Epithelial cell of proximal tubule (primary cell): Measurements from ENCODE around the gene FIZ1. TPM values are rescaled to one million over a fixed set of nuclear protein-coding genes. Genes with fewer than 3 reads are reported as not detected.

Source experiments
- DNase-seq: peaks from one replicate; pipeline ENCODE4 v3.0.0-alpha.2; 2011; ENCODE audit warnings: low read depth
- H3K4me3 ChIP-seq: 2 replicates; pipeline ENCODE4 v1.5.1; 2011; ENCODE audit warnings: low read depth, mild to moderate bottlenecking, low read length
- total RNA-seq: library from RNA; depleted of rRNA; stranded (reverse); fragments of >200 nt; gene quantifications from 2 replicates; pipeline ENCODE4 v1.2.3, GENCODE V29; 2015
- TF ChIP-seq, protein P1 (sequence below): conservative IDR thresholded peaks from 2 replicates; pipeline ENCODE4 v1.5.1; 2012; ENCODE audit warnings: low read depth, mild to moderate bottlenecking, low read length

The FIZ1 gene
- total RNA-seq, 1 donor from 2014 or later: 9.7 TPM

DNA sequence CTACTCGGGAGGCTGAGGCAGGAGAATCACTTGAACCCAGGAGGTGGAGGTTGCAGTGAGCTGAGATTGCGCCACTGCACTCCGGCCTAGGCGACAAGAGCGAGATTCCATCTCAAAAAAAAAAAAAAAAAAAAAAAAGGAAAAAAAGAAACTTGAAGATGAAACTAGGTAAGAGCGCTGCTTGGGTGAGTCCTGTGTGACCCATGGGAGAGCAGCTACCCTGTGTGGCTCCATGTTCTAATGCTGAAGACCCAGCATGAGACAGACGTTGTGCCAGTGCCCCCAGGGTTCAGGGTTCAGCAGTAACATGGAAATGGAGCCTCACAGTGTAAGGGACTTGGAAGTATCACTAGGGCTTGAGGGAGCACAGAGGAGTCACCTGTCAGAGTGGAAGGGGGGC lies 19.1 kb upstream of the FIZ1 start:
- no peak overlapping the region for H3K4me3 ChIP-seq
- DNase-seq: no peak
- TF ChIP-seq, protein P1, sequence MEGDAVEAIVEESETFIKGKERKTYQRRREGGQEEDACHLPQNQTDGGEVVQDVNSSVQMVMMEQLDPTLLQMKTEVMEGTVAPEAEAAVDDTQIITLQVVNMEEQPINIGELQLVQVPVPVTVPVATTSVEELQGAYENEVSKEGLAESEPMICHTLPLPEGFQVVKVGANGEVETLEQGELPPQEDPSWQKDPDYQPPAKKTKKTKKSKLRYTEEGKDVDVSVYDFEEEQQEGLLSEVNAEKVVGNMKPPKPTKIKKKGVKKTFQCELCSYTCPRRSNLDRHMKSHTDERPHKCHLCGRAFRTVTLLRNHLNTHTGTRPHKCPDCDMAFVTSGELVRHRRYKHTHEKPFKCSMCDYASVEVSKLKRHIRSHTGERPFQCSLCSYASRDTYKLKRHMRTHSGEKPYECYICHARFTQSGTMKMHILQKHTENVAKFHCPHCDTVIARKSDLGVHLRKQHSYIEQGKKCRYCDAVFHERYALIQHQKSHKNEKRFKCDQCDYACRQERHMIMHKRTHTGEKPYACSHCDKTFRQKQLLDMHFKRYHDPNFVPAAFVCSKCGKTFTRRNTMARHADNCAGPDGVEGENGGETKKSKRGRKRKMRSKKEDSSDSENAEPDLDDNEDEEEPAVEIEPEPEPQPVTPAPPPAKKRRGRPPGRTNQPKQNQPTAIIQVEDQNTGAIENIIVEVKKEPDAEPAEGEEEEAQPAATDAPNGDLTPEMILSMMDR: no peak

DNA sequence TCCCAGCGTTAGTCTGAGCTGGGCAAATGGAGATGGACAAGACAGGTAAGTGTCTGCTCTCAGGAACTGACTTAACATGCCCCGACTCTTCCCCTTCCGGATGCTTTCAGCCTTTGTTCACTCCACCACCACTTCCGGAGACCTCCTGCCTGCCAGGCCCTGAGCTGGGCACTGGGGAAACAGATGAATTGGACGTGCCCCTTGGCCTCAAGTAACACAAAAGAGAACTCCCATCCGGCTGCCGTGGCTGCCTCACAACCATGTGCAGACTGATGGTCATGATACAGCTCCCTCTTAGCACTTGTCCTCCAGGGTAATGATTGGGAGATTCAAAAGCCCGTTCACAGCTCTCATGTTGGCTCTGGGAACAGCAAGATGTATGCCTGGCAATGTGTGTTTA lies 18.1 kb upstream of the FIZ1 start:
- H3K4me3 ChIP-seq: no peak overlapping the region
- TF ChIP-seq, protein P1: no peak
- DNase-seq: no peak

DNA sequence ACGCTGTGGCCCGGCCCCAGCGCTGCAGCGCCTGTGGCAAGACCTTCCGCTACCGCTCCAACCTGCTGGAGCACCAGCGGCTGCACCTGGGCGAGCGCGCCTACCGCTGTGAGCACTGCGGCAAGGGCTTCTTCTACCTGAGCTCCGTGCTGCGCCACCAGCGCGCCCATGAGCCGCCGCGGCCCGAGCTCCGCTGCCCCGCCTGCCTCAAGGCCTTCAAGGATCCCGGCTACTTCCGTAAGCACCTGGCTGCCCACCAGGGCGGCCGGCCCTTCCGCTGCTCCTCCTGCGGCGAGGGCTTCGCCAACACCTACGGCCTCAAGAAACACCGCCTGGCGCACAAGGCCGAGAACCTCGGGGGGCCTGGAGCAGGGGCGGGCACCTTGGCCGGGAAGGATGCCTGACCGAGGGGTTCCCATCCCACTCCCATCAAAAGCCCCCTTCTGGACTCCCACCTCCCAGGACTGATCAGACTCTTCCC lies 17.1 kb upstream of the FIZ1 start:
- TF ChIP-seq, protein P1: no peak
- no peak for DNase-seq
- H3K4me3 ChIP-seq: no peak overlapping the region

DNA sequence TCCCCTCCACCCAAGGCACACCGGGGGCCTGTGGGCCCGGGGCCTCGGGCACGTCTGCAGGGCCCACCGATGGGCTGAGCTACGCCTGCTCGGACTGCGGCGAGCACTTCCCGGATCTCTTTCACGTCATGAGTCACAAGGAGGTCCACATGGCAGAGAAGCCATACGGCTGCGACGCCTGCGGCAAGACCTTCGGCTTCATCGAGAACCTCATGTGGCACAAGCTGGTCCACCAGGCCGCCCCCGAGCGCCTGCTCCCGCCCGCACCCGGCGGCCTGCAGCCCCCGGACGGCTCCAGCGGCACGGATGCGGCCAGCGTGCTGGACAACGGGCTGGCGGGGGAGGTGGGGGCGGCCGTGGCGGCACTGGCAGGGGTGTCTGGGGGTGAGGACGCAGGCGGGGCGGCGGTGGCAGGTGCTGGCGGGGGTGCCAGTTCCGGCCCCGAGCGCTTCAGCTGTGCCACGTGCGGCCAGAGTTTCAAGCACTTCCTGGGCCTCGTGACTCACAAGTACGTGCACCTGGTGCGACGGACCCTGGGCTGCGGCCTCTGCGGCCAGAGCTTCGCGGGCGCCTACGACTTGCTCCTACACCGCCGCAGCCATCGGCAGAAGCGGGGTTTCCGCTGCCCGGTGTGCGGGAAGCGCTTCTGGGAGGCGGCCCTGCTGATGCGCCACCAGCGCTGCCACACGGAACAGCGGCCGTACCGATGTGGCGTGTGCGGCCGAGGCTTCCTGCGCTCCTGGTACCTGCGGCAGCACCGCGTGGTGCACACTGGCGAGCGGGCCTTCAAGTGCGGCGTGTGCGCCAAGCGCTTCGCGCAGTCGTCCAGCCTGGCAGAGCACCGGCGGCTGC lies 16.5 kb upstream of the FIZ1 start:
- TF ChIP-seq, protein P1: no peak
- no peak for DNase-seq

DNA sequence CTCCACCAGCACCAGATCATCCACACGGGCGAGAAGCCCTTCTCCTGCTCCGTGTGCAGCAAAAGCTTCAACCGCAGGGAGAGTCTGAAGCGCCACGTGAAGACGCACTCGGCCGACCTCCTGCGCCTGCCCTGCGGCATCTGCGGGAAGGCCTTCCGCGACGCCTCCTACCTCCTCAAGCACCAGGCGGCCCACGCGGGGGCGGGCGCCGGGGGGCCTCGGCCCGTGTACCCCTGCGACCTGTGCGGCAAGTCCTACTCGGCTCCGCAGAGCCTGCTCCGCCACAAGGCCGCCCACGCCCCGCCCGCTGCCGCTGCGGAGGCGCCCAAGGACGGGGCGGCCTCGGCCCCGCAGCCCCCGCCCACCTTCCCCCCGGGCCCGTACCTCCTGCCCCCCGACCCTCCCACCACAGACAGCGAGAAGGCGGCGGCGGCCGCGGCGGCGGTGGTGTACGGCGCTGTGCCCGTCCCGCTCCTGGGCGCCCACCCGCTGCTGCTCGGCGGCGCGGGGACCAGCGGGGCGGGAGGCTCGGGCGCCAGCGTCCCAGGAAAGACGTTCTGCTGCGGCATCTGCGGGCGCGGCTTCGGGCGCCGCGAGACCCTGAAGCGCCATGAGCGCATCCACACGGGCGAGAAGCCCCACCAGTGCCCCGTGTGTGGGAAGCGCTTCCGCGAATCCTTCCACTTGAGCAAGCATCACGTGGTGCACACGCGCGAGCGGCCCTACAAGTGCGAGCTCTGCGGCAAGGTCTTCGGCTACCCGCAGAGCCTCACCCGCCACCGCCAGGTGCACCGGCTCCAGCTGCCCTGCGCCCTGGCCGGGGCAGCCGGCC lies 15.6 kb upstream of the FIZ1 start:
- TF ChIP-seq, protein P1: no peak
- H3K4me3 ChIP-seq: no peak overlapping the region
- no peak for DNase-seq

More for the DNA sequence above, 16.5 kb upstream of the FIZ1 start:
- H3K4me3 ChIP-seq: no peak overlapping the region

DNA sequence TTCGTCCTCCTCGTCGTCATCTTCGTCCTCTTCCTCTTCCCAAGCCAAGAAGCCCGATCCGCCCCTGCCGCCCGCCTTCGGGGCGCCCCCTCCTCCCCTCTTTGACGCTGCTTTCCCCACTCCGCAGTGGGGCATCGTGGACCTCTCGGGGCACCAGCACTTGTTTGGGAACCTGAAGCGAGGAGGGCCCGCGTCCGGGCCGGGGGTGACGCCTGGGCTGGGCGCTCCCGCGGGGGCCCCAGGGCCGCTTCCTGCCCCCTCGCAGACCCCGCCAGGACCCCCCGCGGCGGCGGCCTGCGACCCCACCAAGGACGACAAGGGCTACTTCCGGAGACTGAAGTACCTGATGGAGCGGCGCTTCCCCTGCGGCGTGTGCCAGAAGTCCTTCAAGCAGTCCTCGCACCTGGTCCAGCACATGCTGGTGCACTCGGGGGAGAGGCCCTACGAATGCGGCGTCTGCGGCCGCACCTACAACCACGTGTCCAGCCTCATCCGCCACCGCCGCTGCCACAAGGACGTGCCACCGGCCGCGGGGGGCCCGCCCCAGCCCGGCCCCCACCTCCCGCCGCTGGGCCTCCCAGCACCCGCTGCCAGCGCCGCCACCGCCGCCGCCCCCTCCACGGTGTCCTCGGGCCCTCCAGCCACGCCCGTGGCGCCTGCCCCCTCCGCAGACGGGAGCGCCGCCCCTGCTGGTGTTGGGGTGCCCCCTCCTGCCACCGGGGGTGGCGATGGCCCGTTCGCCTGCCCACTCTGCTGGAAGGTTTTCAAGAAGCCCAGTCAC lies 14.8 kb upstream of the FIZ1 start:
- no peak overlapping the region for H3K4me3 ChIP-seq
- DNase-seq: no peak
- TF ChIP-seq, protein P1: no peak
